ENCODE measurements around the gene SLX9. TPM values are rescaled to one million over a fixed set of nuclear protein-coding genes. Genes with fewer than 3 reads are reported as not detected.

SLX9 gene
- total and polyA plus RNA-seq, 2 donors (not counting 1 experiment from before 2014, with no cell fraction given) = 11.7 to 15.9 TPM

- WGBS (ENCODE audit: insufficient coverage) = 96% methylated on average over 25 of the region's 25 CpGs
- DNase-seq = no peak
- Histone ChIP-seq H3K27me3 (replicated peaks in 1 of 4; ENCODE audit: control extremely low read depth in 1 of 4, control insufficient read depth in 3 of 4, insufficient read depth in 4 of 4, low read length in 3 of 4) (no peaks in the 10 kb centered on the region), H3K4me2 (replicated peaks; ENCODE audit: low read depth, low read length, poor library complexity, severe bottlenecking) (no peak overlapping the region), H3K36me3 (replicated peaks in 1 of 2; ENCODE audit: control extremely low read depth in 1 of 2, control insufficient read depth in 1 of 2, extremely low read depth in 1 of 2, insufficient read depth in 2 of 2, low read length in 1 of 2) (peaks cover under 1 to 59% of the 10 kb centered on the region in 2 experiments), H3K9ac (ENCODE audit: low read length) (no peak overlapping the region), H2AFZ (ENCODE audit: insufficient read depth, low read depth, low read length, poor library complexity, severe bottlenecking) (no peak overlapping the region), H3K9me3 (ENCODE audit: control extremely low read depth in 1 of 3, control insufficient read depth in 2 of 3, insufficient read depth in 1 of 3, low read length in 2 of 3) (peaks cover 0 to 3% (median 0%) of the 10 kb centered on the region in 3 donors), H3K79me2 (ENCODE audit: control insufficient read depth, insufficient read depth, low read length) (peaks cover 9% of the 10 kb centered on the region), H3K27ac (ENCODE audit: low read length in 2 of 2) (no peak overlapping the region), H3K4me1 (ENCODE audit: control insufficient read depth in 2 of 2, insufficient read depth in 2 of 2, low read length in 2 of 2) (peaks cover 3 to 18% of the 10 kb centered on the region in 2 donors), H4K20me1 (ENCODE audit: control insufficient read depth, insufficient read depth, low read length, poor library complexity, severe bottlenecking) (peaks cover 39% of the 10 kb centered on the region), H3K4me3 (ENCODE audit: control extremely low read depth in 1 of 5, extremely low read depth in 1 of 5, insufficient read depth in 1 of 5, low read depth in 2 of 5, low read length in 4 of 5) (no peak overlapping the region)
- no peak overlapping the region for H3K4me3 Mint-ChIP-seq
- no peak for ATAC-seq (ENCODE audit: low read depth)
- POLR2A ChIA-PET = interaction anchor here (1.2 kb wide), 1 partner anchor 35 kb away, joined by 4 read pairs; no protein-coding TSS in a partner anchor
- intact Hi-C loops (cut with micrococcal nuclease) = no loop called here
- peaks cover 27% of the 10 kb centered on the region for H3K4me1 Mint-ChIP-seq
- H3K9me3 Mint-ChIP-seq (ENCODE audit: insufficient read depth) = no peaks in the 10 kb centered on the region
- CTCF ChIA-PET = interaction anchor here (12.5 kb wide), 1 partner anchor 34 kb away, joined by 204 read pairs; no protein-coding TSS in a partner anchor
- H3K27ac Mint-ChIP-seq = no peak overlapping the region
- TF ChIP-seq EZH2 (IDR thresholded peaks at IDR 0.05; ENCODE audit: borderline replicate concordance, insufficient read depth, low read depth, low read length, poor library complexity, severe bottlenecking) (no peak), CTCF (IDR thresholded peaks at IDR 0.05) (no peak)
- no peaks in the 10 kb centered on the region for H3K27me3 Mint-ChIP-seq
Observed at GRCh38 chr21:44896561-44897286, 43.1 kb upstream of the SLX9 start.
